Activated CD4-positive, alpha-beta T cell treated with anti-CD3 and anti-CD28 coated beads, Interleukin-2, amount 10 ng/mL, durations not matched to agents 24 days and 14 days (primary cell): ENCODE measurements around the gene USP40. TPM values are rescaled to one million over a fixed set of nuclear protein-coding genes. Genes with fewer than 3 reads are reported as not detected.
A peak's percentile ranks its signal among the peaks of the same experiment; 100 is the strongest.
"Not testable (repeated sequence)": the region's sequence is repeated elsewhere in the genome, so short reads cannot be mapped to it uniquely, and the experiment has no call there.

Experiments
- DNase-seq: peaks from one replicate; pipeline ENCODE4 v3.0.0; 2022
- H3K27ac Mint-ChIP-seq: one replicate; pipeline ENCODE4 v1.8.0; 2022; ENCODE audit warnings: mild to moderate bottlenecking, mixed read lengths
- H3K27me3 Mint-ChIP-seq: one replicate; pipeline ENCODE4 v1.8.0; 2022; ENCODE audit warnings: mixed read lengths
- H3K36me3 Mint-ChIP-seq: one replicate; pipeline ENCODE4 v1.8.0; 2022; ENCODE audit warnings: low read depth, mild to moderate bottlenecking, mixed read lengths
- H3K4me1 Mint-ChIP-seq: one replicate; pipeline ENCODE4 v1.8.0; 2021; ENCODE audit warnings: mixed read lengths
- H3K4me3 Mint-ChIP-seq: one replicate; pipeline ENCODE4 v1.8.0; 2022; ENCODE audit warnings: mild to moderate bottlenecking, moderate library complexity, mixed read lengths
- H3K9me3 Mint-ChIP-seq: one replicate; pipeline ENCODE4 v1.8.0; 2021; ENCODE audit warnings: mixed read lengths
- intact Hi-C: fragments of 100-400 bp; cut with micrococcal nuclease; formaldehyde crosslinking; loops from one replicate; pipeline ENCODE4 v1.15.1; 2023
- total RNA-seq: library from RNA; stranded (reverse); gene quantifications from 2 replicates; pipeline ENCODE4 v1.2.3, GENCODE V29; 2022

Gene USP40
- total RNA-seq, 1 donor from 2014 or later = 12.8 TPM

- peaks cover 18% of the 10 kb centered on the region for H3K27me3 Mint-ChIP-seq
- H3K9me3 Mint-ChIP-seq, H3K4me3 Mint-ChIP-seq, H3K36me3 Mint-ChIP-seq, H3K27ac Mint-ChIP-seq, H3K4me1 Mint-ChIP-seq, intact Hi-C loops: not testable (repeated sequence)
- DNase-seq = peak; percentile 33
These were observed 16.8 kb upstream of the USP40 start for GRCh38 chr2:233583217-233583965.

- H3K4me3 Mint-ChIP-seq, H3K9me3 Mint-ChIP-seq, H3K36me3 Mint-ChIP-seq, H3K27ac Mint-ChIP-seq, H3K4me1 Mint-ChIP-seq, intact Hi-C loops: not testable (repeated sequence)
- peaks cover 21% of the 10 kb centered on the region for H3K27me3 Mint-ChIP-seq
- DNase-seq = peak; percentile 36
These were observed 10.8 kb upstream of the USP40 start for GRCh38 chr2:233577341-233577740.

- Mint-ChIP-seq H3K9me3 (peaks cover 5% of the 10 kb centered on the region), H3K36me3 (no peaks in the 10 kb centered on the region), H3K4me1 (peaks cover 2% of the 10 kb centered on the region), H3K27me3 (peaks cover 48% of the 10 kb centered on the region), H3K27ac (no peak overlapping the region), H3K4me3 (no peak overlapping the region)
- intact Hi-C loops = no loop called here
- DNase-seq = peak; percentile 33
These were observed 5.9 kb upstream of the USP40 start for GRCh38 chr2:233572468-233572867.

- no peak for DNase-seq
- intact Hi-C loops = no loop called here
- no peaks in the 10 kb centered on the region for H3K9me3 Mint-ChIP-seq
- H3K4me3 Mint-ChIP-seq = no peak overlapping the region
- peaks cover 41% of the 10 kb centered on the region for H3K27me3 Mint-ChIP-seq
- H3K36me3 Mint-ChIP-seq = no peaks in the 10 kb centered on the region
- peaks cover 2% of the 10 kb centered on the region for H3K4me1 Mint-ChIP-seq
- H3K27ac Mint-ChIP-seq = no peak overlapping the region
These were observed 4.9 kb upstream of the USP40 start for GRCh38 chr2:233571462-233571861.

- Mint-ChIP-seq H3K4me3 (no peak overlapping the region), H3K9me3 (no peaks in the 10 kb centered on the region), H3K27ac (no peak overlapping the region), H3K4me1 (peaks cover 2% of the 10 kb centered on the region), H3K27me3 (peaks cover 41% of the 10 kb centered on the region), H3K36me3 (no peaks in the 10 kb centered on the region)
- intact Hi-C loops = no loop called here
- DNase-seq = no peak
These were observed 4.4 kb upstream of the USP40 start for GRCh38 chr2:233571001-233571400.

- peak overlapping the region; percentile 95 for H3K27ac Mint-ChIP-seq
- DNase-seq = no peak
- peaks cover 12% of the 10 kb centered on the region for H3K4me1 Mint-ChIP-seq
- H3K4me3 Mint-ChIP-seq = peak overlapping the region; percentile 95
- H3K36me3 Mint-ChIP-seq = peaks cover 4% of the 10 kb centered on the region
- peaks cover 16% of the 10 kb centered on the region for H3K27me3 Mint-ChIP-seq
- no peaks in the 10 kb centered on the region for H3K9me3 Mint-ChIP-seq
- intact Hi-C loops = loop anchor here (10.0 kb wide), 1 partner anchor 1951 kb away; no protein-coding TSS in a partner anchor
These were observed 869 bp downstream of the USP40 start for GRCh38 chr2:233565685-233566140.

- Mint-ChIP-seq H3K36me3 (peaks cover 9% of the 10 kb centered on the region), H3K4me1 (peaks cover 12% of the 10 kb centered on the region), H3K9me3 (no peaks in the 10 kb centered on the region), H3K4me3 (no peak overlapping the region), H3K27ac (no peak overlapping the region), H3K27me3 (peaks cover 4% of the 10 kb centered on the region)
- DNase-seq = peak; percentile 49
- intact Hi-C loops = loop anchor here (10.0 kb wide), 1 partner anchor 1949 kb away; no protein-coding TSS in a partner anchor
These were observed 2.7 kb downstream of the USP40 start for GRCh38 chr2:233563663-233564430.

GRCh38 chr2:233556881-233557736 lies 9.5 kb downstream of the USP40 start:
- Mint-ChIP-seq H3K36me3 (peaks cover 17% of the 10 kb centered on the region), H3K9me3 (no peaks in the 10 kb centered on the region), H3K4me3 (peak overlapping the region; percentile 1), H3K27ac (peak overlapping the region; percentile 12), H3K27me3 (no peaks in the 10 kb centered on the region), H3K4me1 (peaks cover 8% of the 10 kb centered on the region)
- no peak for DNase-seq
- intact Hi-C loops = loop anchor here (10.0 kb wide), 1 partner anchor 298 kb away; the partner anchor contains the start of gene HJURP

- peaks cover 16% of the 10 kb centered on the region for H3K36me3 Mint-ChIP-seq
- no peaks in the 10 kb centered on the region for H3K27me3 Mint-ChIP-seq
- no peak overlapping the region for H3K27ac Mint-ChIP-seq
- peaks cover 8% of the 10 kb centered on the region for H3K4me1 Mint-ChIP-seq
- H3K9me3 Mint-ChIP-seq = no peaks in the 10 kb centered on the region
- DNase-seq = no peak
- intact Hi-C loops = loop anchor here (10.0 kb wide), 1 partner anchor 301 kb away; the partner anchor contains the start of gene HJURP
- no peak overlapping the region for H3K4me3 Mint-ChIP-seq
These were observed 13.2 kb downstream of the USP40 start for GRCh38 chr2:233553366-233553765.

GRCh38 chr2:233551491-233551890 lies 15.1 kb downstream of the USP40 start:
- peaks cover under 1% of the 10 kb centered on the region for H3K4me1 Mint-ChIP-seq
- H3K36me3 Mint-ChIP-seq = peaks cover 13% of the 10 kb centered on the region
- H3K27me3 Mint-ChIP-seq = no peaks in the 10 kb centered on the region
- no peak overlapping the region for H3K27ac Mint-ChIP-seq
- no peaks in the 10 kb centered on the region for H3K9me3 Mint-ChIP-seq
- no peak overlapping the region for H3K4me3 Mint-ChIP-seq
- no peak for DNase-seq
- intact Hi-C loops = loop anchor here (10.0 kb wide), 1 partner anchor 303 kb away; the partner anchor contains the start of gene HJURP

- intact Hi-C loops = no loop called here
- Mint-ChIP-seq H3K4me3 (no peak overlapping the region), H3K27me3 (no peaks in the 10 kb centered on the region), H3K36me3 (peaks cover 12% of the 10 kb centered on the region), H3K9me3 (no peaks in the 10 kb centered on the region), H3K27ac (no peak overlapping the region), H3K4me1 (peaks cover 10% of the 10 kb centered on the region)
- no peak for DNase-seq
These were observed 19.8 kb downstream of the USP40 start for GRCh38 chr2:233546774-233547173.

GRCh38 chr2:233546101-233546500 lies 20.5 kb downstream of the USP40 start:
- H3K27me3 Mint-ChIP-seq = no peaks in the 10 kb centered on the region
- no peak overlapping the region for H3K4me3 Mint-ChIP-seq
- H3K4me1 Mint-ChIP-seq = peaks cover 10% of the 10 kb centered on the region
- intact Hi-C loops = no loop called here
- no peaks in the 10 kb centered on the region for H3K9me3 Mint-ChIP-seq
- DNase-seq = no peak
- H3K27ac Mint-ChIP-seq = no peak overlapping the region
- peaks cover 9% of the 10 kb centered on the region for H3K36me3 Mint-ChIP-seq

GRCh38 chr2:233544200-233544610 lies 22.4 kb downstream of the USP40 start:
- H3K4me1 Mint-ChIP-seq = peaks cover 10% of the 10 kb centered on the region
- H3K27ac Mint-ChIP-seq = no peak overlapping the region
- H3K27me3 Mint-ChIP-seq = no peaks in the 10 kb centered on the region
- no peak for DNase-seq
- peaks cover 8% of the 10 kb centered on the region for H3K36me3 Mint-ChIP-seq
- intact Hi-C loops = no loop called here
- no peak overlapping the region for H3K4me3 Mint-ChIP-seq
- H3K9me3 Mint-ChIP-seq = no peaks in the 10 kb centered on the region
